Peyer's patch (tissue), 4 donors: ENCODE results near the gene HACD2. TPM values are rescaled to one million over a fixed set of nuclear protein-coding genes. Genes with fewer than 3 reads are reported as not detected.

Experiments
- DNase-seq, 3 donors: peaks; one replicate each; pipeline ENCODE4 v3.0.0-alpha.2; 2017 to 2019
- H3K27ac ChIP-seq, 4 donors: fragments of 200-600 bp; sonication (generic); one replicate each; pipeline ENCODE4 v1.5.1; 2016 to 2019
- H3K27me3 ChIP-seq, 2 donors: fragments of 200-600 bp; sonication (generic); one replicate each; pipeline ENCODE4 v1.5.1; 2019
- H3K36me3 ChIP-seq, 3 donors: fragments of 200-600 bp; sonication (generic); one replicate each; pipeline ENCODE4 v1.5.1; 2016 to 2019
- H3K4me1 ChIP-seq, 4 donors: fragments of 200-600 bp; sonication (generic); one replicate each; pipeline ENCODE4 v1.5.1; 2016 to 2019
- H3K4me3 ChIP-seq, 4 donors: fragments of 200-600 bp; sonication (generic); 1 replicate in 3 of 4; 2 replicates in 1 of 4; pipeline ENCODE4 v1.5.1; 2016 to 2019; ENCODE audit warnings: mild to moderate bottlenecking in 1 of 4
- H3K9me3 ChIP-seq, 4 donors: fragments of 200-600 bp; sonication (generic); one replicate each; pipeline ENCODE4 v1.5.1; 2016 to 2019; ENCODE audit warnings: mild to moderate bottlenecking in 1 of 4
- CTCF ChIP-seq, 6 experiments: fragments of 450-650 bp in 4 of 6; fragments of 200-600 bp in 2 of 6; sonication (generic) in 1 of 6; IDR thresholded peaks; one replicate each; pipeline ENCODE4 v1.5.1; 2017 to 2019; ENCODE audit warnings: antibody characterized with exemption in 6 of 6, mild to moderate bottlenecking in 3 of 6, moderate library complexity in 1 of 6
- POLR2A ChIP-seq, 2 donors: fragments of 450-650 bp; IDR thresholded peaks; one replicate each; pipeline ENCODE4 v1.5.1; 2017; ENCODE audit warnings: antibody characterized with exemption in 2 of 2, mild to moderate bottlenecking in 2 of 2, moderate library complexity in 2 of 2
- total RNA-seq, 4 donors: library from RNA; depleted of rRNA; stranded (reverse); fragments of >200 nt; gene quantifications; one replicate each; pipeline ENCODE4 v1.1.0, GENCODE V29; 2016

HACD2 gene
- total RNA-seq, 4 donors from 2014 or later: 19.8 to 53.6 (median 27.6) TPM

- no peak for TF ChIP-seq CTCF (IDR thresholded peaks at IDR 0.05)
- Histone ChIP-seq H3K9me3 (no peaks in the 10 kb centered on the region), H3K4me3 (no peak overlapping the region), H3K27ac (no peak overlapping the region), H3K4me1 (no peaks in the 10 kb centered on the region), H3K27me3 (no peaks in the 10 kb centered on the region), H3K36me3 (no peaks in the 10 kb centered on the region)
- DNase-seq: no peak
These were observed 99.3 kb downstream of the HACD2 start for GRCh38 chr3:123485551-123485950.

- no peak overlapping the region for H3K27ac ChIP-seq
- H3K4me1 ChIP-seq: no peaks in the 10 kb centered on the region
- TF ChIP-seq CTCF (IDR thresholded peaks at IDR 0.05) (no peak), POLR2A (IDR thresholded peaks at IDR 0.05) (no peak)
- H3K4me3 ChIP-seq: no peak overlapping the region
- H3K36me3 ChIP-seq: no peaks in the 10 kb centered on the region
- H3K27me3 ChIP-seq: no peaks in the 10 kb centered on the region
- H3K9me3 ChIP-seq: no peaks in the 10 kb centered on the region
- DNase-seq: no peak
These were observed 101.7 kb downstream of the HACD2 start for GRCh38 chr3:123483146-123483545.

- Histone ChIP-seq H3K4me3 (no peak overlapping the region), H3K27me3 (no peaks in the 10 kb centered on the region), H3K36me3 (no peaks in the 10 kb centered on the region), H3K9me3 (no peaks in the 10 kb centered on the region), H3K4me1 (no peaks in the 10 kb centered on the region), H3K27ac (no peak overlapping the region)
- no peak for TF ChIP-seq CTCF (IDR thresholded peaks at IDR 0.05)
- TF ChIP-seq POLR2A (IDR thresholded peaks at IDR 0.05): no peak
- DNase-seq: no peak
These were observed 103.0 kb downstream of the HACD2 start for GRCh38 chr3:123481722-123482457.

- no peak for DNase-seq
These were observed 103.8 kb downstream of the HACD2 start for GRCh38 chr3:123481071-123481470.

GRCh38 chr3:123480428-123480827 lies 104.4 kb downstream of the HACD2 start:
- Histone ChIP-seq H3K4me3 (no peak overlapping the region), H3K27me3 (no peaks in the 10 kb centered on the region), H3K27ac (no peak overlapping the region), H3K36me3 (no peaks in the 10 kb centered on the region), H3K4me1 (no peaks in the 10 kb centered on the region), H3K9me3 (no peaks in the 10 kb centered on the region)
- TF ChIP-seq POLR2A (IDR thresholded peaks at IDR 0.05): no peak
- no peak for TF ChIP-seq CTCF (IDR thresholded peaks at IDR 0.05)
- DNase-seq: no peak

More at GRCh38 chr3:123481071-123481470, 103.8 kb downstream of the HACD2 start:
- Histone ChIP-seq H3K27me3 (no peaks in the 10 kb centered on the region), H3K27ac (no peak overlapping the region), H3K36me3 (no peaks in the 10 kb centered on the region), H3K4me1 (no peaks in the 10 kb centered on the region), H3K4me3 (no peak overlapping the region), H3K9me3 (no peaks in the 10 kb centered on the region)
- TF ChIP-seq POLR2A (IDR thresholded peaks at IDR 0.05) (no peak), CTCF (IDR thresholded peaks at IDR 0.05) (no peak)
